K562 (cell line): ENCODE data around the gene CC2D1A. TPM values are rescaled to one million over a fixed set of nuclear protein-coding genes. Genes with fewer than 3 reads are reported as not detected.

Experiments used
- ATF2 ChIP-seq: sonication (generic); formaldehyde crosslinking; IDR thresholded peaks from 2 replicates; pipeline ENCODE4 v1.8.1; 2022; ENCODE audit warnings: missing genetic modification reagents
- CCAR2 ChIP-seq: fragments of 200-400 bp; formaldehyde crosslinking; IDR thresholded peaks from 2 replicates; pipeline ENCODE4 v1.6.1; 2017; ENCODE audit warnings: mild to moderate bottlenecking, low read depth, low read length
- CCNT2 ChIP-seq: IDR thresholded peaks from 2 replicates; pipeline ENCODE4 v1.6.1; 2011; ENCODE audit warnings: borderline replicate concordance, low read depth, mild to moderate bottlenecking, moderate library complexity, mixed read lengths, low read length; ENCODE audit not compliant: insufficient read length; ENCODE audit errors: extremely low read depth
- DIDO1 ChIP-seq: fragments of 450-650 bp; IDR thresholded peaks from 2 replicates; pipeline ENCODE4 v1.6.1; 2016; ENCODE audit warnings: low read depth, missing biosample characterization, missing genetic modification characterization
- FIP1L1 ChIP-seq: fragments of 200-400 bp; formaldehyde crosslinking; IDR thresholded peaks from 2 replicates; pipeline ENCODE4 v1.6.1; 2018; ENCODE audit warnings: mild to moderate bottlenecking, low read depth, low read length; ENCODE audit not compliant: poor library complexity, severe bottlenecking
- HINFP ChIP-seq: fragments of 450-650 bp; conservative IDR thresholded peaks from 2 replicates; pipeline ENCODE4 v1.6.1; 2016; ENCODE audit warnings: missing genetic modification characterization, low read depth, mild to moderate bottlenecking, control low read depth, missing compliant biosample characterization
- HIVEP1 ChIP-seq: fragments of 250-450 bp; sonication (Bioruptor Pico); IDR thresholded peaks from 2 replicates; pipeline ENCODE4 v1.4.0; 2020; ENCODE audit warnings: mild to moderate bottlenecking
- KLF16 ChIP-seq: IDR thresholded peaks from 2 replicates; pipeline ENCODE4 v1.6.1; 2016; ENCODE audit warnings: antibody characterized with exemption
- TCF7 ChIP-seq: sonication (generic); IDR thresholded peaks from 2 replicates; pipeline ENCODE4 v1.6.1; 2016; ENCODE audit warnings: antibody characterized with exemption, borderline replicate concordance
- ZNF121 ChIP-seq: sonication (generic); formaldehyde crosslinking; conservative IDR thresholded peaks from 2 replicates; pipeline ENCODE4 v1.8.0; 2022; ENCODE audit warnings: missing genetic modification reagents
- ZNF146 ChIP-seq: IDR thresholded peaks from one replicate; pipeline ENCODE4 v1.6.1; 2018; ENCODE audit warnings: missing compliant biosample characterization; ENCODE audit not compliant: unreplicated experiment
- ZNF75A ChIP-seq: fragments of 450-650 bp; formaldehyde crosslinking; IDR thresholded peaks from 2 replicates; pipeline ENCODE4 v1.4.0; 2020; ENCODE audit warnings: mild to moderate bottlenecking
- polyA plus RNA-seq, 8 experiments: library from polyadenylated mRNA; depleted of rRNA in 4 of 8; stranded (reverse) in 5 of 8; unstranded in 3 of 8; fragments of >200 nt; fragmentation: Nextera tagmentation in 2 of 8; fragmentation: Illumina TruSeq in 1 of 8; extraction: Ambion mirVana in 2 of 8; extraction: Trizol in 1 of 8; gene quantifications; 2 replicates each; pipeline versions ENCODE4 v1.2.1 to v1.2.3, GENCODE V29; 2011 to 2014; ENCODE audit warnings: inconsistent platforms in 1 of 8, missing spikeins in 1 of 8
- total RNA-seq, 7 experiments: library from RNA; depleted of rRNA in 6 of 7; stranded (reverse); fragments of >200 nt in 6 of 7; fragmentation: Illumina TruSeq in 2 of 7; extraction: Trizol in 2 of 7; gene quantifications; 2 replicates each; pipeline versions ENCODE4 v1.2.1 to v1.2.3, GENCODE V29; 2011 to 2021; ENCODE audit warnings: low replicate concordance in 1 of 7
- TF ChIP-seq, protein P1 (sequence below): fragments of 250-450 bp; sonication (Bioruptor Pico); IDR thresholded peaks from 2 replicates; pipeline ENCODE4 v1.8.0; 2022; ENCODE audit warnings: inconsistent platforms, mild to moderate bottlenecking, moderate library complexity, borderline replicate concordance
- TF ChIP-seq, protein P2 (sequence below): fragments of 450-650 bp; IDR thresholded peaks from 2 replicates; pipeline ENCODE4 v1.7.1; 2018; ENCODE audit warnings: mild to moderate bottlenecking, low read depth; ENCODE audit not compliant: partially characterized antibody

Gene CC2D1A
- total and polyA plus RNA-seq, 9 of the 15 experiments (the other 6 are each of a cell fraction or from before 2014, with no cell fraction given), result 0.32 to 31.0 (median 12.9) TPM

GRCh38 chr19:13880059-13881043 lies 25.6 kb upstream of the CC2D1A start (continued):
- TF ChIP-seq, protein P1, sequence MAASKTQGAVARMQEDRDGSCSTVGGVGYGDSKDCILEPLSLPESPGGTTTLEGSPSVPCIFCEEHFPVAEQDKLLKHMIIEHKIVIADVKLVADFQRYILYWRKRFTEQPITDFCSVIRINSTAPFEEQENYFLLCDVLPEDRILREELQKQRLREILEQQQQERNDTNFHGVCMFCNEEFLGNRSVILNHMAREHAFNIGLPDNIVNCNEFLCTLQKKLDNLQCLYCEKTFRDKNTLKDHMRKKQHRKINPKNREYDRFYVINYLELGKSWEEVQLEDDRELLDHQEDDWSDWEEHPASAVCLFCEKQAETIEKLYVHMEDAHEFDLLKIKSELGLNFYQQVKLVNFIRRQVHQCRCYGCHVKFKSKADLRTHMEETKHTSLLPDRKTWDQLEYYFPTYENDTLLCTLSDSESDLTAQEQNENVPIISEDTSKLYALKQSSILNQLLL (CRISPR knock-in tag), result no peak
- TF ChIP-seq CCNT2, result peak; percentile 90
- TF ChIP-seq ZNF146 (CRISPR knock-in tag), result no peak
- no peak for TF ChIP-seq CCAR2
- TF ChIP-seq, protein P2, sequence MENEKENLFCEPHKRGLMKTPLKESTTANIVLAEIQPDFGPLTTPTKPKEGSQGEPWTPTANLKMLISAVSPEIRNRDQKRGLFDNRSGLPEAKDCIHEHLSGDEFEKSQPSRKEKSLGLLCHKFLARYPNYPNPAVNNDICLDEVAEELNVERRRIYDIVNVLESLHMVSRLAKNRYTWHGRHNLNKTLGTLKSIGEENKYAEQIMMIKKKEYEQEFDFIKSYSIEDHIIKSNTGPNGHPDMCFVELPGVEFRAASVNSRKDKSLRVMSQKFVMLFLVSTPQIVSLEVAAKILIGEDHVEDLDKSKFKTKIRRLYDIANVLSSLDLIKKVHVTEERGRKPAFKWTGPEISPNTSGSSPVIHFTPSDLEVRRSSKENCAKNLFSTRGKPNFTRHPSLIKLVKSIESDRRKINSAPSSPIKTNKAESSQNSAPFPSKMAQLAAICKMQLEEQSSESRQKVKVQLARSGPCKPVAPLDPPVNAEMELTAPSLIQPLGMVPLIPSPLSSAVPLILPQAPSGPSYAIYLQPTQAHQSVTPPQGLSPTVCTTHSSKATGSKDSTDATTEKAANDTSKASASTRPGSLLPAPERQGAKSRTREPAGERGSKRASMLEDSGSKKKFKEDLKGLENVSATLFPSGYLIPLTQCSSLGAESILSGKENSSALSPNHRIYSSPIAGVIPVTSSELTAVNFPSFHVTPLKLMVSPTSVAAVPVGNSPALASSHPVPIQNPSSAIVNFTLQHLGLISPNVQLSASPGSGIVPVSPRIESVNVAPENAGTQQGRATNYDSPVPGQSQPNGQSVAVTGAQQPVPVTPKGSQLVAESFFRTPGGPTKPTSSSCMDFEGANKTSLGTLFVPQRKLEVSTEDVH, result peak; percentile 39
- TF ChIP-seq ZNF75A (CRISPR knock-in tag), result no peak
- TF ChIP-seq ZNF121 (CRISPR knock-in tag), result no peak
- TF ChIP-seq ATF2, result no peak
- TF ChIP-seq KLF16, result peak; percentile 65
- TF ChIP-seq DIDO1 (tag), result no peak
- TF ChIP-seq HIVEP1, result no peak
- TF ChIP-seq HINFP, result no peak
- TF ChIP-seq FIP1L1, result peak; percentile 75
- no peak for TF ChIP-seq TCF7
